HEK293T (cell line): ENCODE results near the gene GZF1.

ENCODE experiments used
- CTCF ChIA-PET: fragments of 350-600 bp; formaldehyde crosslinking; extraction: SDS; loops from one replicate; lab custom pipeline; 2021; ENCODE audit warnings: antibody characterized with exemption, inconsistent platforms; lab: Yijun Ruan, JAX
- POLR2A ChIA-PET: fragments of 350-600 bp; formaldehyde crosslinking; extraction: SDS; loops from one replicate; lab custom pipeline; 2020; ENCODE audit warnings: antibody characterized with exemption, inconsistent platforms; lab: Yijun Ruan, JAX
- DNase-seq: peaks from one replicate; pipeline ENCODE4 v3.0.0; 2012; ENCODE audit warnings: mixed read lengths; ENCODE audit errors: extremely low spot score
- ARNT ChIP-seq: fragments of 450-650 bp; IDR thresholded peaks from 2 replicates; pipeline ENCODE4 v1.6.1; 2017; ENCODE audit warnings: mild to moderate bottlenecking
- BHLHE40 ChIP-seq: fragments of 450-650 bp; IDR thresholded peaks from 2 replicates; pipeline ENCODE4 v1.6.1; 2016; ENCODE audit warnings: mild to moderate bottlenecking, moderate library complexity, borderline replicate concordance
- CTBP1 ChIP-seq: fragments of 450-650 bp; IDR thresholded peaks from 2 replicates; pipeline ENCODE4 v1.6.1; 2016; ENCODE audit warnings: borderline replicate concordance
- ELF4 ChIP-seq: fragments of 450-650 bp; IDR thresholded peaks from 2 replicates; pipeline ENCODE4 v1.6.1; 2017; ENCODE audit warnings: antibody characterized with exemption
- FOXA1 ChIP-seq: fragments of 450-650 bp; IDR thresholded peaks from 2 replicates; pipeline ENCODE4 v1.6.1; 2016; ENCODE audit warnings: mild to moderate bottlenecking
- FOXK2 ChIP-seq: fragments of 450-650 bp; IDR thresholded peaks from 2 replicates; pipeline ENCODE4 v1.6.1; 2016; ENCODE audit warnings: mild to moderate bottlenecking
- FOXM1 ChIP-seq: fragments of 450-650 bp; IDR thresholded peaks from 2 replicates; pipeline ENCODE4 v1.6.1; 2017; ENCODE audit warnings: mild to moderate bottlenecking, borderline replicate concordance
- HDGF ChIP-seq: fragments of 450-650 bp; IDR thresholded peaks from 2 replicates; pipeline ENCODE4 v1.6.1; 2017; ENCODE audit warnings: antibody characterized with exemption, borderline replicate concordance
- L3MBTL2 ChIP-seq: fragments of 450-650 bp; conservative IDR thresholded peaks from 2 replicates; pipeline ENCODE4 v1.6.1; 2016; ENCODE audit warnings: mild to moderate bottlenecking
- LEF1 ChIP-seq: fragments of 450-650 bp; IDR thresholded peaks from 2 replicates; pipeline ENCODE4 v1.6.1; 2017; ENCODE audit warnings: mild to moderate bottlenecking, borderline replicate concordance
- NFRKB ChIP-seq: fragments of 450-650 bp; IDR thresholded peaks from 2 replicates; pipeline ENCODE4 v1.6.1; 2016; ENCODE audit warnings: mild to moderate bottlenecking, moderate library complexity
- SP1 ChIP-seq: fragments of 450-650 bp; IDR thresholded peaks from 2 replicates; pipeline ENCODE4 v1.6.1; 2017
- SUZ12 ChIP-seq: fragments of 450-650 bp; IDR thresholded peaks from 2 replicates; pipeline ENCODE4 v1.6.1; 2016; ENCODE audit warnings: mild to moderate bottlenecking
- TARDBP ChIP-seq: fragments of 450-650 bp; IDR thresholded peaks from 2 replicates; pipeline ENCODE4 v1.6.1; 2016
- ZNF384 ChIP-seq: fragments of 450-650 bp; IDR thresholded peaks from 2 replicates; pipeline ENCODE4 v1.6.1; 2016
- TF ChIP-seq, protein P1 (sequence below): fragments of 450-650 bp; IDR thresholded peaks from 2 replicates; pipeline ENCODE4 v1.6.1; 2016

Gene GZF1

DNA sequence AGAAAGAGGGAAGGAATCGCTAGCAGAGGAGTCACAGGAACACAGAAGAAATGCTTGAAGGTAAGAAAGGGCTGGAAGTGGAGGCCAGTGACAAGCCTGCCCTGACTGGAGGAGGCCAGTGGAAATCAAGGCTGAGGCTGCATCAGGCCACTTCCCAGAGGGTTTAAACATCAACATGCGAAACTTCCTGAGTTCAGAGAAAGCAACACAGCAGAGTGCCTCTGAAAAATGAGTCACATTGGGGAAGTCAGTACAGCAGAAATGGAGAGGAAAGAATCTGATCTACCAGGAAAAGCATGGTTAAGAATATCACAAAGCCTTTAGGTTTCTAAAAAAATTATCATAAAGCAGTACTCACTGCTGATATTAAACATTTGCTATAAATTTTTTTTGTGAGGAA lies 36.0 kb downstream of the GZF1 start:
- no peak for DNase-seq
- CTCF ChIA-PET, result no interaction called here
- TF ChIP-seq BHLHE40 (no peak), SP1 (no peak), FOXA1 (no peak), HDGF (no peak), CTBP1 (no peak), ARNT (no peak), FOXM1 (no peak), TARDBP (no peak), SUZ12 (no peak), LEF1 (no peak), FOXK2 (no peak), NFRKB (no peak), ZNF384 (no peak), L3MBTL2 (no peak), ELF4 (no peak)
- TF ChIP-seq, protein P1, sequence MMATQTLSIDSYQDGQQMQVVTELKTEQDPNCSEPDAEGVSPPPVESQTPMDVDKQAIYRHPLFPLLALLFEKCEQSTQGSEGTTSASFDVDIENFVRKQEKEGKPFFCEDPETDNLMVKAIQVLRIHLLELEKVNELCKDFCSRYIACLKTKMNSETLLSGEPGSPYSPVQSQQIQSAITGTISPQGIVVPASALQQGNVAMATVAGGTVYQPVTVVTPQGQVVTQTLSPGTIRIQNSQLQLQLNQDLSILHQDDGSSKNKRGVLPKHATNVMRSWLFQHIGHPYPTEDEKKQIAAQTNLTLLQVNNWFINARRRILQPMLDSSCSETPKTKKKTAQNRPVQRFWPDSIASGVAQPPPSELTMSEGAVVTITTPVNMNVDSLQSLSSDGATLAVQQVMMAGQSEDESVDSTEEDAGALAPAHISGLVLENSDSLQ, result no peak
- POLR2A ChIA-PET, result no interaction called here

DNA sequence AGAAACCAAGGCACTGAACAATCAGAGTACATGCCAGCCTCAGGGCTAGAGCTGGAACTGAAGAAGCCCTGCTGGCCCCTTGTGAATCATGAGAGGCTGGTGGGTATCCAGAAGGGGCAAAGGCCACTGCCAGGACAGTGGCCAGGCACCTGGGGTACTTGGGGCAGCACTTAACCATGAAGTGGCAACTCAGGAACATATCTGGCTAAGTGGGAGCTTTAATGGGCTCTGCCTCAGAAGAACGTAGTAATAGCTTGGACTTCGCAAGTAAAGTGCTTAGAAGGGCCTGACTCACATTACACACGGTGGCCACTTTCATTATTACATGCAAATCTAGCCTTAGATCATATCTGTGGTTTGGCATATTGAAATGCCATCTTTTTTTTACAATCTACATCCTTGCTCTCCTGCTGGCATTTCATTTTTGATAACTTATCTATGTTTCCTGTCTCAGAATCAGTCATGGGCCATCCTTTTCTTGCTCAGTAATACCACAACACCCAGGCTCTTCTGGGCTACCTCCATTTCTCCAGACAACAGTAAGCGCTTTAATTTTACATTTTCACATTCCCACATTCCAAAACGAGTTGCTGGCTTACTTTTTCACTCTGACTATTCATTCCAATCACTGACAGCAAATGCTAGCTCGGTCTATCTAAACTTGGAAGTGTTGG lies 37.7 kb downstream of the GZF1 start:
- DNase-seq, result no peak
- POLR2A ChIA-PET, result no interaction called here
- CTCF ChIA-PET, result interaction anchor here (0.6 kb wide), 1 partner anchor 9 kb away, joined by 3 read pairs; no protein-coding TSS in a partner anchor
- TF ChIP-seq FOXK2 (no peak), SUZ12 (no peak), FOXA1 (no peak), FOXM1 (no peak), NFRKB (no peak), HDGF (no peak), ELF4 (no peak), SP1 (no peak), ARNT (no peak)
- TF ChIP-seq, protein P1, result no peak

DNA sequence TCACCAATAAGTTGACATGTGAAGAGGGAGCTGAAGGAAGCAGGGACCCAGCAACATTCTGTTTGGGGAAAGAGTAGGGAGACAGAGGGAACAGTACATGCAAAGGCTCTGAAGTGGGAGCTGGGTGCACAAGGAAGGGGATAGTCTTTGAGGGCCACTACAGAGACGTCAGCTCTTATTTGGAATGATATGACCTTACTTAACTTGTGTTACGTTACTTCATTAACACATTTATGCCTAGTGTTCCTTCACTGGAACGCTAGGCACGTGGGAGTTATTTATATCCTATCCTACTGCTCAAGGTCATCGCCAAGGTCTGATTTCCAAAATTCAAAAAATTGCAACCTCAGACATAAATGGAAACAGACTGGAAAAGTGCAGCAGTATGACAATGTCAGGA lies 39.1 kb downstream of the GZF1 start:
- no peak for TF ChIP-seq BHLHE40
- no peak for TF ChIP-seq L3MBTL2
- TF ChIP-seq ARNT, result no peak
- no peak for TF ChIP-seq TARDBP
- TF ChIP-seq LEF1, result no peak
- TF ChIP-seq HDGF, result no peak
- no peak for TF ChIP-seq SUZ12
- TF ChIP-seq ELF4, result no peak
- no peak for TF ChIP-seq CTBP1
- TF ChIP-seq ZNF384, result no peak
- no peak for TF ChIP-seq FOXA1
- TF ChIP-seq, protein P1, result no peak
- no peak for TF ChIP-seq SP1
- no peak for TF ChIP-seq NFRKB
- POLR2A ChIA-PET, result no interaction called here
- DNase-seq, result no peak
- CTCF ChIA-PET, result no interaction called here

DNA sequence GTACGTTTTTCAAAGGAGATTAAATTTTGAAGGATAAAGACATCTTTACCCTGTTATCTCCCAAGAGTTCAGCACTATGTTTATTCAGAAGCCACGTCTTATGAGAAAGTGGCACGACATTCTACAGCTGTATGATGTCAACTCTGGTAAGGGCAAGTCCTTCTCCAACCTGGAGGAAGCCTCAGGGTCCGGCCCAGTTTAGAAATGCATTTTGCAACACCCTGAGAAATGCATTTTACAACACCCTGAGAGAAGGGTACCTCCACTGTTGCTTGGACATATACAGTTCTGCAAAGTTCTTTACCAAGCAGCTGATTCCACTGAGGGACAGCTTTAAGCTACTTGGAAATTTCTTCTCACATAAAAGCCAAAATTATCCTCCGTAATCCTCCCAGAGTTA lies 41.8 kb downstream of the GZF1 start:
- TF ChIP-seq, protein P1, result no peak
- no peak for TF ChIP-seq HDGF
- POLR2A ChIA-PET, result interaction anchor here (1.4 kb wide), 1 partner anchor 46 kb away, joined by 3 read pairs; no protein-coding TSS in a partner anchor
- CTCF ChIA-PET, result no interaction called here

DNA sequence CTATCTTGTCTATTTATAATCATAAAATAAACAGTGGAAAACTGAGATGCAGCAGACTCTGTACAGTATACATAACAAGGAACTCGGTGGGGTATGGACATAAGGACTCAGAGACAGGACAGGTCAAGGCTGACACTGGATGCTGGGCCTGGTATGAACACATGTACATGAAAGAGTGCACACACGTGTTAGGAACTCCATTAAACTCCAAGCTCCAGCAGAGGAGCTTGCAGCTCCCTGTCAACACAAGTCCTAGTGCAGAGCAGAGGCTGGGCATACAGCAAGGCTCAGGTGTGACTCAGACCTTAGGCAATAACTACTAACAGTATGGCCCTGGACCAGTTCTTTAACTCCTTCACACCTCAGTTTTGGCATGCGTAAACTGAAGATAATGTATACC lies 42.2 kb downstream of the GZF1 start:
- CTCF ChIA-PET, result no interaction called here
- no peak for DNase-seq
- POLR2A ChIA-PET, result interaction anchor here (1.4 kb wide), 1 partner anchor 46 kb away, joined by 3 read pairs; no protein-coding TSS in a partner anchor
- TF ChIP-seq FOXA1 (no peak), FOXM1 (no peak), L3MBTL2 (no peak), ELF4 (no peak), SP1 (no peak), ARNT (no peak), HDGF (no peak), SUZ12 (no peak), LEF1 (no peak), ZNF384 (no peak), FOXK2 (no peak), CTBP1 (no peak), BHLHE40 (no peak), NFRKB (no peak), TARDBP (no peak)
- TF ChIP-seq, protein P1, result no peak

More for the DNA sequence above, 41.8 kb downstream of the GZF1 start:
- DNase-seq, result no peak
